ENCODE data around the gene CACNA2D2.
A peak's percentile ranks its signal among the peaks of the same experiment; 100 is the strongest.

- TF ChIP-seq, protein P1, sequence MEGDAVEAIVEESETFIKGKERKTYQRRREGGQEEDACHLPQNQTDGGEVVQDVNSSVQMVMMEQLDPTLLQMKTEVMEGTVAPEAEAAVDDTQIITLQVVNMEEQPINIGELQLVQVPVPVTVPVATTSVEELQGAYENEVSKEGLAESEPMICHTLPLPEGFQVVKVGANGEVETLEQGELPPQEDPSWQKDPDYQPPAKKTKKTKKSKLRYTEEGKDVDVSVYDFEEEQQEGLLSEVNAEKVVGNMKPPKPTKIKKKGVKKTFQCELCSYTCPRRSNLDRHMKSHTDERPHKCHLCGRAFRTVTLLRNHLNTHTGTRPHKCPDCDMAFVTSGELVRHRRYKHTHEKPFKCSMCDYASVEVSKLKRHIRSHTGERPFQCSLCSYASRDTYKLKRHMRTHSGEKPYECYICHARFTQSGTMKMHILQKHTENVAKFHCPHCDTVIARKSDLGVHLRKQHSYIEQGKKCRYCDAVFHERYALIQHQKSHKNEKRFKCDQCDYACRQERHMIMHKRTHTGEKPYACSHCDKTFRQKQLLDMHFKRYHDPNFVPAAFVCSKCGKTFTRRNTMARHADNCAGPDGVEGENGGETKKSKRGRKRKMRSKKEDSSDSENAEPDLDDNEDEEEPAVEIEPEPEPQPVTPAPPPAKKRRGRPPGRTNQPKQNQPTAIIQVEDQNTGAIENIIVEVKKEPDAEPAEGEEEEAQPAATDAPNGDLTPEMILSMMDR (conservative IDR thresholded peaks at IDR 0.05 in 1 of 2, IDR thresholded peaks at IDR 0.05 in 1 of 2; ENCODE audit: low read depth in 1 of 2, low read length in 2 of 2): peak; percentile 80 to 94
- no peak for TF ChIP-seq EZH2 (IDR thresholded peaks at IDR 0.05; ENCODE audit: low read length, missing control alignments)
Measured at GRCh38 chr3:50324351-50325112, 178.9 kb downstream of the CACNA2D2 start.

Data from fibroblast of lung (primary cell).